Type B pancreatic cell (in vitro differentiated cells): Measurements from ENCODE around the gene HIVEP2. TPM values are rescaled to one million over a fixed set of nuclear protein-coding genes. Genes with fewer than 3 reads are reported as not detected.

ENCODE experiments used
- DNase-seq: peaks from one replicate; pipeline ENCODE4 v3.0.0; 2021; ENCODE audit warnings: mixed read lengths; ENCODE audit not compliant: unreplicated experiment; ENCODE audit errors: extremely low spot score
- H3K27ac Mint-ChIP-seq: 2 replicates; pipeline ENCODE4 v1.8.0; 2021; ENCODE audit warnings: mild to moderate bottlenecking, mixed read lengths
- H3K27me3 Mint-ChIP-seq: 2 replicates; pipeline ENCODE4 v1.8.0; 2021; ENCODE audit warnings: mixed read lengths
- H3K36me3 Mint-ChIP-seq: 2 replicates; pipeline ENCODE4 v1.8.0; 2021; ENCODE audit warnings: mixed read lengths
- H3K4me1 Mint-ChIP-seq: one replicate; pipeline ENCODE4 v1.8.0; 2021; ENCODE audit warnings: mixed read lengths; ENCODE audit not compliant: unreplicated experiment
- H3K4me3 Mint-ChIP-seq: 2 replicates; pipeline ENCODE4 v1.8.0; 2021; ENCODE audit warnings: mild to moderate bottlenecking, mixed read lengths
- H3K9me3 Mint-ChIP-seq: 2 replicates; pipeline ENCODE4 v1.8.0; 2021; ENCODE audit warnings: mixed read lengths
- CTCF ChIP-seq: fragments of 200-600 bp; sonication (generic); conservative IDR thresholded peaks from 2 replicates; pipeline ENCODE4 v1.5.0; 2021; ENCODE audit warnings: antibody characterized with exemption, mild to moderate bottlenecking
- total RNA-seq: library from RNA; stranded (reverse); gene quantifications from 2 replicates; pipeline ENCODE4 v1.2.1, GENCODE V29; 2021; ENCODE audit warnings: low replicate concordance

HIVEP2 gene
- total RNA-seq, 1 donor from 2014 or later: 12.3 TPM

GRCh38 chr6:142786476-142786875 lies 158.5 kb downstream of the HIVEP2 start:
- no peaks in the 10 kb centered on the region for H3K4me1 Mint-ChIP-seq
- H3K9me3 Mint-ChIP-seq: no peaks in the 10 kb centered on the region
- H3K27ac Mint-ChIP-seq: no peak overlapping the region
- no peaks in the 10 kb centered on the region for H3K36me3 Mint-ChIP-seq
- H3K27me3 Mint-ChIP-seq: no peaks in the 10 kb centered on the region
- DNase-seq: no peak
- H3K4me3 Mint-ChIP-seq: no peak overlapping the region
- TF ChIP-seq CTCF: no peak

- Mint-ChIP-seq H3K9me3 (no peaks in the 10 kb centered on the region), H3K36me3 (no peaks in the 10 kb centered on the region), H3K27me3 (no peaks in the 10 kb centered on the region), H3K4me1 (no peaks in the 10 kb centered on the region), H3K4me3 (no peak overlapping the region), H3K27ac (no peak overlapping the region)
- TF ChIP-seq CTCF: no peak
- no peak for DNase-seq
Measured at GRCh38 chr6:142784344-142784743, 160.6 kb downstream of the HIVEP2 start.

- H3K27me3 Mint-ChIP-seq: no peaks in the 10 kb centered on the region
- no peaks in the 10 kb centered on the region for H3K9me3 Mint-ChIP-seq
- TF ChIP-seq CTCF: no peak
- H3K27ac Mint-ChIP-seq: no peak overlapping the region
- no peaks in the 10 kb centered on the region for H3K4me1 Mint-ChIP-seq
- no peak overlapping the region for H3K4me3 Mint-ChIP-seq
- H3K36me3 Mint-ChIP-seq: no peaks in the 10 kb centered on the region
- DNase-seq: no peak
Measured at GRCh38 chr6:142783499-142783898, 161.5 kb downstream of the HIVEP2 start.

- no peak for TF ChIP-seq CTCF
- Mint-ChIP-seq H3K27me3 (no peaks in the 10 kb centered on the region), H3K4me3 (no peak overlapping the region), H3K4me1 (no peaks in the 10 kb centered on the region), H3K36me3 (no peaks in the 10 kb centered on the region), H3K9me3 (no peaks in the 10 kb centered on the region), H3K27ac (no peak overlapping the region)
- no peak for DNase-seq
Measured at GRCh38 chr6:142781129-142781528, 163.8 kb downstream of the HIVEP2 start.

GRCh38 chr6:142773859-142774648 lies 170.9 kb downstream of the HIVEP2 start:
- Mint-ChIP-seq H3K4me1 (no peaks in the 10 kb centered on the region), H3K36me3 (peaks cover 24% of the 10 kb centered on the region), H3K4me3 (no peak overlapping the region), H3K9me3 (peaks cover 3% of the 10 kb centered on the region), H3K27me3 (no peaks in the 10 kb centered on the region), H3K27ac (no peak overlapping the region)
- no peak for TF ChIP-seq CTCF
- DNase-seq: no peak
